ENCODE results near the gene SERPINA4.

GRCh38 chr14:94560291-94560665 lies 964 bp upstream of the SERPINA4 start:
- TF ChIP-seq POLR2A (IDR thresholded peaks at IDR 0.05; ENCODE audit: control extremely low read depth in 1 of 2, low read depth in 2 of 2, low read length in 2 of 2) (no peak), CBX8 (IDR thresholded peaks at IDR 0.05; ENCODE audit: borderline replicate concordance, low read depth, low read length) (no peak)

Measured in H1 (cell line).